SK-N-SH (cell line): ENCODE results near the gene CYP27A1. TPM values are rescaled to one million over a fixed set of nuclear protein-coding genes. Genes with fewer than 3 reads are reported as not detected.

Source experiments
- CTCF ChIA-PET: fragments of 300-600, 350-600 bp; formaldehyde crosslinking; extraction: SDS; loops from one replicate; lab custom pipeline; 2021; lab: Yijun Ruan, JAX
- POLR2A ChIA-PET: fragments of 350-600 bp; sonication (Branson Sonifier 250); formaldehyde crosslinking; extraction: SDS; loops from one replicate; lab custom pipeline; 2020; ENCODE audit warnings: antibody characterized with exemption, inconsistent platforms; lab: Yijun Ruan, JAX
- DNase-seq: peaks from one replicate; pipeline ENCODE4 v3.0.0; 2012
- H2AFZ ChIP-seq: fragments of 200-600 bp; sonication (generic); 2 replicates; pipeline ENCODE4 v1.8.1; 2016; ENCODE audit warnings: antibody characterized with exemption, mild to moderate bottlenecking, low read depth
- H3F3A ChIP-seq: fragments of 200-600 bp; sonication (generic); replicated peaks from 2 replicates; pipeline ENCODE3; 2016; ENCODE audit warnings: antibody characterized with exemption, mild to moderate bottlenecking; ENCODE audit not compliant: insufficient read depth
- H3K27ac ChIP-seq, 2 experiments: fragments of 200-500 bp in 1 of 2; fragments of 200-600 bp in 1 of 2; sonication (Bioruptor generic) in 1 of 2; sonication (generic), shearing (Covaris generic) in 1 of 2; 2 replicates each; pipeline versions ENCODE4 v1.5.1 to v1.6.1; 2014 to 2016; ENCODE audit warnings: low read depth in 2 of 2, inconsistent platforms in 1 of 2, low read length in 1 of 2, mild to moderate bottlenecking in 1 of 2, mixed read lengths in 1 of 2
- H3K27me3 ChIP-seq: fragments of 200-600 bp; sonication (generic), shearing (Covaris generic); 2 replicates; pipeline ENCODE4 v1.6.1; 2016; ENCODE audit warnings: mixed run types; ENCODE audit not compliant: insufficient read depth
- H3K36me3 ChIP-seq, 2 experiments: fragments of 200-500 bp in 1 of 2; fragments of 200-600 bp in 1 of 2; sonication (Bioruptor generic) in 1 of 2; sonication (generic) in 1 of 2; replicated peaks in 1 of 2; 2 replicates each; pipeline versions ENCODE3 to v1.5.1; 2014 to 2016; ENCODE audit warnings: low read length in 1 of 2, mild to moderate bottlenecking in 1 of 2; ENCODE audit not compliant: insufficient read depth in 2 of 2, control insufficient read depth in 1 of 2
- H3K4me1 ChIP-seq, 2 experiments: fragments of 200-500 bp in 1 of 2; fragments of 200-600 bp in 1 of 2; sonication (Bioruptor generic) in 1 of 2; sonication (generic), shearing (Covaris generic) in 1 of 2; 2 replicates each; pipeline versions ENCODE4 v1.5.1 to v1.6.1; 2014 to 2016; ENCODE audit warnings: low read depth in 1 of 2, low read length in 1 of 2, mixed run types in 1 of 2; ENCODE audit not compliant: insufficient read depth in 2 of 2, control insufficient read depth in 1 of 2
- H3K4me2 ChIP-seq: fragments of 200-600 bp; sonication (generic), shearing (Covaris generic); 2 replicates; pipeline ENCODE4 v1.6.1; 2017; ENCODE audit warnings: mixed run types
- H3K4me3 ChIP-seq, 2 experiments: fragments of 200-500 bp in 1 of 2; fragments of 200-600 bp in 1 of 2; sonication (Bioruptor generic) in 1 of 2; sonication (generic), shearing (Covaris generic) in 1 of 2; 2 replicates each; pipeline versions ENCODE4 v1.5.1 to v1.8.1; 2014 to 2016; ENCODE audit warnings: low read depth in 2 of 2, inconsistent platforms in 1 of 2, low read length in 1 of 2, mild to moderate bottlenecking in 1 of 2, mixed read lengths in 1 of 2, moderate library complexity in 1 of 2
- H3K79me2 ChIP-seq: fragments of 200-600 bp; sonication (generic); 2 replicates; pipeline ENCODE4 v1.8.1; 2017; ENCODE audit warnings: mild to moderate bottlenecking; ENCODE audit not compliant: insufficient read depth
- H3K9ac ChIP-seq: fragments of 200-600 bp; sonication (generic); 2 replicates; pipeline ENCODE4 v1.6.1; 2017; ENCODE audit warnings: mixed run types
- H3K9me2 ChIP-seq: fragments of 200-600 bp; sonication (generic); 2 replicates; pipeline ENCODE4 v1.6.1; 2017; ENCODE audit warnings: mixed run types
- H3K9me3 ChIP-seq: fragments of 200-600 bp; sonication (generic); 2 replicates; pipeline ENCODE4 v1.6.1; 2017; ENCODE audit warnings: mixed run types, mild to moderate bottlenecking, moderate library complexity
- H4K20me1 ChIP-seq: fragments of 200-600 bp; sonication (generic); 2 replicates; pipeline ENCODE4 v1.6.1; 2017; ENCODE audit warnings: mild to moderate bottlenecking, mixed run types; ENCODE audit not compliant: insufficient read depth
- ELF1 ChIP-seq: IDR thresholded peaks from 2 replicates; pipeline ENCODE4 v1.4.0; 2012
- EZH2phosphoT487 ChIP-seq: fragments of 200-600 bp; sonication (generic); IDR thresholded peaks from 2 replicates; pipeline ENCODE4 v1.6.1; 2017; ENCODE audit warnings: low read depth, mixed run types, mild to moderate bottlenecking, antibody characterized with exemption, moderate library complexity, borderline replicate concordance
- FOSL2 ChIP-seq: IDR thresholded peaks from 2 replicates; pipeline ENCODE4 v1.4.0; 2012; ENCODE audit warnings: low read depth, mild to moderate bottlenecking, moderate library complexity, borderline replicate concordance
- FOXJ3 ChIP-seq: sonication (generic); formaldehyde crosslinking; IDR thresholded peaks from 2 replicates; pipeline ENCODE4 v1.5.1; 2020; ENCODE audit warnings: mild to moderate bottlenecking, missing genetic modification reagents
- FOXM1 ChIP-seq: IDR thresholded peaks from 2 replicates; pipeline ENCODE4 v1.4.0; 2012; ENCODE audit warnings: low read depth, mild to moderate bottlenecking
- GABPA ChIP-seq: IDR thresholded peaks from 2 replicates; pipeline ENCODE4 v1.4.0; 2012; ENCODE audit warnings: low read depth, mild to moderate bottlenecking
- MEF2A ChIP-seq: IDR thresholded peaks from 2 replicates; pipeline ENCODE4 v1.4.0; 2012; ENCODE audit warnings: low read depth, borderline replicate concordance
- MXI1 ChIP-seq: IDR thresholded peaks from 2 replicates; pipeline ENCODE4 v1.6.1; 2012; ENCODE audit warnings: mild to moderate bottlenecking, low read depth, low read length, improper control_type of control experiment
- POLR2AphosphoS5 ChIP-seq: IDR thresholded peaks from 2 replicates; pipeline ENCODE4 v1.6.1; 2012; ENCODE audit warnings: low read depth, low read length
- RAD21 ChIP-seq: IDR thresholded peaks from 2 replicates; pipeline ENCODE4 v1.6.1; 2012; ENCODE audit warnings: mild to moderate bottlenecking, low read length
- RCOR1 ChIP-seq: fragments of 150-350 bp; IDR thresholded peaks from 2 replicates; pipeline ENCODE4 v1.6.1; 2017; ENCODE audit warnings: antibody characterized with exemption, low read length
- RXRA ChIP-seq: IDR thresholded peaks from 2 replicates; pipeline ENCODE4 v1.4.0; 2012; ENCODE audit warnings: low read depth, mild to moderate bottlenecking, borderline replicate concordance
- TEAD4 ChIP-seq: IDR thresholded peaks from 2 replicates; pipeline ENCODE4 v1.4.0; 2012; ENCODE audit warnings: mild to moderate bottlenecking, borderline replicate concordance; ENCODE audit not compliant: insufficient read depth
- WGBS: methylation state at CpG from one replicate; pipeline ENCODE4 v1.1.6; 2017; ENCODE audit warnings: low lambda C conversion rate; 5-methylcytosine and 5-hydroxymethylcytosine counted together
- polyA plus RNA-seq, 3 experiments: library from polyadenylated mRNA; depleted of rRNA; stranded (reverse); fragments of >200 nt; gene quantifications; 2 replicates each; pipeline ENCODE4 v1.2.3, GENCODE V29; 2012
- TF ChIP-seq, protein P1 (sequence below): fragments of 150-350 bp; IDR thresholded peaks from 2 replicates; pipeline ENCODE4 v1.6.1; 2017; ENCODE audit warnings: antibody characterized with exemption, low read length, low read depth, borderline replicate concordance
- TF ChIP-seq, protein P2 (sequence below): IDR thresholded peaks from 2 replicates; pipeline ENCODE4; 2012
- TF ChIP-seq, protein P3 (sequence below): IDR thresholded peaks from 2 replicates; pipeline ENCODE4 v1.4.0; 2012; ENCODE audit warnings: low read depth, borderline replicate concordance
- TF ChIP-seq, protein P4 (sequence below): IDR thresholded peaks from 2 replicates; pipeline ENCODE4 v1.6.1; 2012; ENCODE audit warnings: mild to moderate bottlenecking, low read depth, low read length, moderate library complexity
- TF ChIP-seq, protein P5 (sequence below): fragments of 200-600 bp; sonication (generic); IDR thresholded peaks from 2 replicates; pipeline ENCODE4 v1.6.1; 2017; ENCODE audit warnings: antibody characterized with exemption, mild to moderate bottlenecking, moderate library complexity

The CYP27A1 gene
- polyA plus RNA-seq, 1 of the 3 experiments (the other 2 are of a cell fraction), result 0.54 TPM

DNA sequence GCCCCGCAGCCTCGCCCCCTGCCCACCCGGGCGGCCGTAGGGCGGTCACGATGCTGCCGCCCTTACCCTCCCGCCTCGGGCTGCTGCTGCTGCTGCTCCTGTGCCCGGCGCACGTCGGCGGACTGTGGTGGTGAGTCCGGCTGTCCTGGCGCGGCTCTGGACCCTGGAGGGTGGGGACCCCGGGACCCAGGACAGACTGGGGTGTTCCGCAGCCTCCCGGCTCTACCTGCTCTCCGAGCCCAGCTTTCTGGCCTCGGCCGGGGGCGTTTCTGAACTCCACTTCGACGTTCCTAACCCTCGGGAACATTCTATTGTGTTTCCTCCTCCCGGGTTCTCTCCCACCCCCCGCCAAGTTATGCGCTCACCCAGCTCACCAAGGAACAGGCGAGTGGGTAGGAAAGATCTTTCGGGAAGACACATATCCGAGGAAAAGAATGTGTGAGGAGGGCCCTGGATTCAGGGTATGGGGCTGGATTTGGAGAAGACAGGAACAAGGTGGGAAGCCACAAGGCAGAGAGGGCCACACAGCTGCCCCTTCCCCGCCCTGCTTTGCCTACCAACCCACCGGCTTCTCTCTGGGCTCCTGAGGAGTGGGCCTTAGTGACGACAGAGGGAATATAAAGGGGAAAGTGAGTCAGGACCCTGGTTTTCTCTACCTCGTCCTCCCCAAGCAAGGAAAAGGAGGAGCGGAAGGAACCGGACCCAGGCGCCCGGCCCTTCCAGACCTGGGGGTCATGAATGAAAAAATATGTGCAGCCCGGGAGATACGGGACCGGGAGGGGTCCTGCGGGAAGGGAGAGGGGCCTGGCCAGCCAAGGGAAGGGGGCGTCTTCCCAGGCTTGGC is 78.3 kb downstream of the CYP27A1 start:
- ChIA-PET POLR2A (interaction anchor here (0.7 to 2.4 kb wide), 6 partner anchors 14 to 252 kb away, joined by 3 to 8 read pairs (median 4); partner anchors contain the start of gene PLCD4), CTCF (interaction anchor here (0.7 to 16.1 kb wide), 8 partner anchors 10 to 142 kb away, joined by 3 to 249 read pairs (median 5); partner anchors contain the start of gene WNT10A)
- Histone ChIP-seq H3K4me2 (peak overlapping the region; percentile 74), H3K9me3 (no peaks in the 10 kb centered on the region), H3K4me3 (peak overlapping the region; percentile 39 to 49; a peak in 3 of 4 replicates), H3K79me2 (no peaks in the 10 kb centered on the region), H3K27me3 (peaks cover 46% of the 10 kb centered on the region), H3K36me3 (no peaks in the 10 kb centered on the region), H3K4me1 (peaks cover 7 to 74% of the 10 kb centered on the region in 2 experiments; a peak in 2 of 4 replicates), H3K27ac (peak overlapping the region in 1 of 2 experiments; percentile 59; a peak in 1 of 4 replicates), H3K9ac (no peak overlapping the region), H3F3A (no peaks in the 10 kb centered on the region), H3K9me2 (no peaks in the 10 kb centered on the region), H4K20me1 (no peaks in the 10 kb centered on the region), H2AFZ (0 out of 2 replicates have a peak overlapping the region, but pooled peaks have one; percentile 29)
- no peak for DNase-seq
- TF ChIP-seq ELF1 (no peak), MEF2A (no peak), FOXJ3 (no peak), RCOR1 (no peak), TEAD4 (no peak), RXRA (no peak), POLR2AphosphoS5 (no peak), MXI1 (no peak), FOXM1 (no peak), EZH2phosphoT487 (no peak), FOSL2 (no peak), RAD21 (no peak), GABPA (no peak)
- TF ChIP-seq, protein P1, sequence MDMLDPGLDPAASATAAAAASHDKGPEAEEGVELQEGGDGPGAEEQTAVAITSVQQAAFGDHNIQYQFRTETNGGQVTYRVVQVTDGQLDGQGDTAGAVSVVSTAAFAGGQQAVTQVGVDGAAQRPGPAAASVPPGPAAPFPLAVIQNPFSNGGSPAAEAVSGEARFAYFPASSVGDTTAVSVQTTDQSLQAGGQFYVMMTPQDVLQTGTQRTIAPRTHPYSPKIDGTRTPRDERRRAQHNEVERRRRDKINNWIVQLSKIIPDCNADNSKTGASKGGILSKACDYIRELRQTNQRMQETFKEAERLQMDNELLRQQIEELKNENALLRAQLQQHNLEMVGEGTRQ, result no peak
- TF ChIP-seq, protein P2, sequence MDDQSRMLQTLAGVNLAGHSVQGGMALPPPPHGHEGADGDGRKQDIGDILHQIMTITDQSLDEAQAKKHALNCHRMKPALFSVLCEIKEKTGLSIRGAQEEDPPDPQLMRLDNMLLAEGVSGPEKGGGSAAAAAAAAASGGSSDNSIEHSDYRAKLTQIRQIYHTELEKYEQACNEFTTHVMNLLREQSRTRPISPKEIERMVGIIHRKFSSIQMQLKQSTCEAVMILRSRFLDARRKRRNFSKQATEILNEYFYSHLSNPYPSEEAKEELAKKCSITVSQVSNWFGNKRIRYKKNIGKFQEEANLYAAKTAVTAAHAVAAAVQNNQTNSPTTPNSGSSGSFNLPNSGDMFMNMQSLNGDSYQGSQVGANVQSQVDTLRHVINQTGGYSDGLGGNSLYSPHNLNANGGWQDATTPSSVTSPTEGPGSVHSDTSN, result no peak
- TF ChIP-seq, protein P3, sequence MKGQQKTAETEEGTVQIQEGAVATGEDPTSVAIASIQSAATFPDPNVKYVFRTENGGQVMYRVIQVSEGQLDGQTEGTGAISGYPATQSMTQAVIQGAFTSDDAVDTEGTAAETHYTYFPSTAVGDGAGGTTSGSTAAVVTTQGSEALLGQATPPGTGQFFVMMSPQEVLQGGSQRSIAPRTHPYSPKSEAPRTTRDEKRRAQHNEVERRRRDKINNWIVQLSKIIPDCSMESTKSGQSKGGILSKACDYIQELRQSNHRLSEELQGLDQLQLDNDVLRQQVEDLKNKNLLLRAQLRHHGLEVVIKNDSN, result no peak
- TF ChIP-seq, protein P4, sequence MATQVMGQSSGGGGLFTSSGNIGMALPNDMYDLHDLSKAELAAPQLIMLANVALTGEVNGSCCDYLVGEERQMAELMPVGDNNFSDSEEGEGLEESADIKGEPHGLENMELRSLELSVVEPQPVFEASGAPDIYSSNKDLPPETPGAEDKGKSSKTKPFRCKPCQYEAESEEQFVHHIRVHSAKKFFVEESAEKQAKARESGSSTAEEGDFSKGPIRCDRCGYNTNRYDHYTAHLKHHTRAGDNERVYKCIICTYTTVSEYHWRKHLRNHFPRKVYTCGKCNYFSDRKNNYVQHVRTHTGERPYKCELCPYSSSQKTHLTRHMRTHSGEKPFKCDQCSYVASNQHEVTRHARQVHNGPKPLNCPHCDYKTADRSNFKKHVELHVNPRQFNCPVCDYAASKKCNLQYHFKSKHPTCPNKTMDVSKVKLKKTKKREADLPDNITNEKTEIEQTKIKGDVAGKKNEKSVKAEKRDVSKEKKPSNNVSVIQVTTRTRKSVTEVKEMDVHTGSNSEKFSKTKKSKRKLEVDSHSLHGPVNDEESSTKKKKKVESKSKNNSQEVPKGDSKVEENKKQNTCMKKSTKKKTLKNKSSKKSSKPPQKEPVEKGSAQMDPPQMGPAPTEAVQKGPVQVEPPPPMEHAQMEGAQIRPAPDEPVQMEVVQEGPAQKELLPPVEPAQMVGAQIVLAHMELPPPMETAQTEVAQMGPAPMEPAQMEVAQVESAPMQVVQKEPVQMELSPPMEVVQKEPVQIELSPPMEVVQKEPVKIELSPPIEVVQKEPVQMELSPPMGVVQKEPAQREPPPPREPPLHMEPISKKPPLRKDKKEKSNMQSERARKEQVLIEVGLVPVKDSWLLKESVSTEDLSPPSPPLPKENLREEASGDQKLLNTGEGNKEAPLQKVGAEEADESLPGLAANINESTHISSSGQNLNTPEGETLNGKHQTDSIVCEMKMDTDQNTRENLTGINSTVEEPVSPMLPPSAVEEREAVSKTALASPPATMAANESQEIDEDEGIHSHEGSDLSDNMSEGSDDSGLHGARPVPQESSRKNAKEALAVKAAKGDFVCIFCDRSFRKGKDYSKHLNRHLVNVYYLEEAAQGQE, result no peak
- TF ChIP-seq, protein P5, sequence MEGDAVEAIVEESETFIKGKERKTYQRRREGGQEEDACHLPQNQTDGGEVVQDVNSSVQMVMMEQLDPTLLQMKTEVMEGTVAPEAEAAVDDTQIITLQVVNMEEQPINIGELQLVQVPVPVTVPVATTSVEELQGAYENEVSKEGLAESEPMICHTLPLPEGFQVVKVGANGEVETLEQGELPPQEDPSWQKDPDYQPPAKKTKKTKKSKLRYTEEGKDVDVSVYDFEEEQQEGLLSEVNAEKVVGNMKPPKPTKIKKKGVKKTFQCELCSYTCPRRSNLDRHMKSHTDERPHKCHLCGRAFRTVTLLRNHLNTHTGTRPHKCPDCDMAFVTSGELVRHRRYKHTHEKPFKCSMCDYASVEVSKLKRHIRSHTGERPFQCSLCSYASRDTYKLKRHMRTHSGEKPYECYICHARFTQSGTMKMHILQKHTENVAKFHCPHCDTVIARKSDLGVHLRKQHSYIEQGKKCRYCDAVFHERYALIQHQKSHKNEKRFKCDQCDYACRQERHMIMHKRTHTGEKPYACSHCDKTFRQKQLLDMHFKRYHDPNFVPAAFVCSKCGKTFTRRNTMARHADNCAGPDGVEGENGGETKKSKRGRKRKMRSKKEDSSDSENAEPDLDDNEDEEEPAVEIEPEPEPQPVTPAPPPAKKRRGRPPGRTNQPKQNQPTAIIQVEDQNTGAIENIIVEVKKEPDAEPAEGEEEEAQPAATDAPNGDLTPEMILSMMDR, result no peak
- WGBS, result 14% methylated on average over 17 of the region's 47 CpGs
